Glomerular endothelial cell (primary cell): ENCODE measurements around the gene AJAP1. TPM values are rescaled to one million over a fixed set of nuclear protein-coding genes. Genes with fewer than 3 reads are reported as not detected.

Experiments
- DNase-seq: peaks from one replicate; pipeline ENCODE4 v3.0.0-alpha.2; 2011; ENCODE audit warnings: low read depth, low spot score; ENCODE audit errors: extremely low read depth
- total RNA-seq: library from RNA; depleted of rRNA; stranded (reverse); fragments of >200 nt; gene quantifications from 2 replicates; pipeline ENCODE4 v1.2.3, GENCODE V29; 2015

Gene AJAP1
- total RNA-seq, 1 donor from 2014 or later: 0.06 TPM

- no peak for DNase-seq
Measured at GRCh38 chr1:4729090-4729471, 74.7 kb downstream of the AJAP1 start.

- no peak for DNase-seq
Measured at GRCh38 chr1:4730078-4730477, 75.7 kb downstream of the AJAP1 start.

DNA sequence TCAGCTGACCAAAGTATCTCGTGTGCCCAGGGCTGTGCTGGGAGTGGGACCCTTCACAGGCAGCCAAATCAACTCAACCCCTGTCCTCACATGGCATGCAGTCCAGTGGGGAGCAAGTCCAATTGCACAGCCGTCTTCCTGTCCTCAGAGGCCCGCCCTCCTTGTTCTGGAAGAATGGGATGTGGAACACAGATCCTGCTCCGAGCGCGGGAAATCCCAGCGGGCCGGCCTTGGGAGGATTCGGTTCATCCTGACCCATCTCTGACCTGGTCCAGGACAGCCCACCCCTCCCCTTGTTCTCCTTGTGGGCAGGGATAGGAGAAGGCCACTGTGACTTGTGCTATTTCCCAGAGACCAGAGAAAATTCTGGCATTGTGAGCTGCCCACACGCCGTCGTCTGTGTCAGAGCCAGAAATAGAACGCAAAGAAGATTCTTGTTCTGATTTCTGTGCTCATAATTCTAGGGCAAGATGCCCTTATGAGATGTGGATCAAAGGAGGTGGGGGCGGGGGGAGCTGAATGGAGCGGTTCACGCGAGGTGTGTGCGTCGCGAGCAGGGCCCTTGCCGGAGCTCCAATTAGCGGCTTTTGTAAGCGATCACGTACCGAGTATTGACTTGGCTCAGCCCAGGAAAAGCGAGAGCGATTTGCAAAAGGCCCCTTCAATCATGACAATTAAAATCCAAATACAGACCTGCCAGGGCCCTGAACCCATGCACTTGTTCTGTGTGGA lies 79.2 kb downstream of the AJAP1 start:
- no peak for DNase-seq

- no peak for DNase-seq
Measured at GRCh38 chr1:4734219-4734618, 79.8 kb downstream of the AJAP1 start.

GRCh38 chr1:4734791-4735190 lies 80.4 kb downstream of the AJAP1 start:
- no peak for DNase-seq

- no peak for DNase-seq
Measured at GRCh38 chr1:4736254-4736653, 81.8 kb downstream of the AJAP1 start.

- no peak for DNase-seq
Measured at GRCh38 chr1:4741876-4742423, 87.5 kb downstream of the AJAP1 start.

DNA sequence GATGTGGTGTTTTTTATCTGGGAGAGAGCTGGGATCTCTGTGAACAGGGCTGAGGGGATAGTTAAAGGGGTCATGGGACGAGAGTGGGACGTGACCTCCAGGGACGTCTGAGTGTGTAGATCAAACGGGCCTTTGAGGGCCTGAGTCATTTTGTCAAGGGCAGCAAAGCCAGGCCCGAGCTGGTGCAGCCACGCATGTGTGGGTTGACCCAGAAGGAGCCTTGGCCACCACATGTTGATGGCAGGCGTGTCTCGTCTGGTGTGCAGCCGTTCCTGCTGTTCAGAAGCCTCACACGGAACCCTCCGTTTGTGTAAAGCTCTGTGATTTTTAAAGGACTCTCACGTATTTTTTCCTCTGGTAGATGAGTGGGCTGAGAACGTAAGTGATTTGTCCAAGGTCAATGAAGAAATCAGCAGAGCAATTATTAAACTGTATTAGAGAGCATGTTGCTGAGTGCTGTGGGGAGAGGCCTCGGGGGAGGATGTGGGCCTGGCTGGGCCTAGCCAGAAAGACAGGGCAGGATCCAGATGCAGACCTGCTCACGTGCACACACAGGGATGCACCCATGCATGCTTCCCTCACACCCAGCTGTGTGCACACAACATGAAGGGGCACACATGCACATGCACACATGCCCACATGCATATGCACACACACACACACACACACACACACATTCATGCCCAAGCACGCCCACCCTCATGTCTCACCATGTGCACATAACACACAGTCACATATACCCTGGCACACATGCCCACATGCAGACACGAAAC lies 89.8 kb downstream of the AJAP1 start:
- no peak for DNase-seq

DNA sequence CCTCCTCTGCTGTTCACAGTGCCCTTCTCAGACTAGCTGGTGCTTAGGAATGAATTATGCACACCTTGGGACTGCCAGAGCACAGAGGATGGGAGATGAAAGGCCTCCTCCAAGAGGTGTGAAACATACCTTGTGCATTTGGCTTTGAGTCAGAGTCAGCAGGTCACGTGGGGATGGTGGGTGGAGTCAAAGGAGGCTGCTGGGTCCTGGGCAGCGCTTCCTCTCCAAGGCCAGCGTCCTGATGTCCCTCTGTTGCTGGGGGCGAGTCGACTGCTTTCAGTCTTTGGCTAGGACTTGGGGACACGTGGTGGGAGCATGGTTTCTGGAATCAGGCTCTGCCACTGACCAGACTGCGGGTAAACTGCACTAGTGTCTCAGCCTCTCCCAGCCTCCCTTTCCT lies 91.2 kb downstream of the AJAP1 start:
- DNase-seq: no peak

GRCh38 chr1:4749406-4749805 lies 95.0 kb downstream of the AJAP1 start:
- no peak for DNase-seq

DNA sequence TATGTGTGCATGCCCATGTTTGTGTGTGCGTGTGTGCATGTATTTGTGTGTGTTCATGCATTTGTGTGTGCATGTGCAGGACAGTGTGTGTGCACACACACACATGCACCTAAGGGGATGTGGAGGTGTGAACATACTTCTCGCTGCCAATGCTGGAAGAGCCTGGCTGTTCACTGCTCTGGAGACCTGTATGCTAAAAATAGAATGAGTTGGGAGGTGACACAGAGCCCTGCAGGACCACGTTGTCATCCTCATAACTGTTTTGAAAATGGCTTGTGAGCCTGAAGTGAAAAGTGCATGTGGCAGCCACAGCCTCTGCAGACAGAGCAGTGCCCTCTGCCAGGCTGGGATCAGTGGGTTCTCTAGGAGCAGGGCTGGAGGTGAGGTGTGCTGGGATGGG lies 95.8 kb downstream of the AJAP1 start:
- DNase-seq: no peak

DNA sequence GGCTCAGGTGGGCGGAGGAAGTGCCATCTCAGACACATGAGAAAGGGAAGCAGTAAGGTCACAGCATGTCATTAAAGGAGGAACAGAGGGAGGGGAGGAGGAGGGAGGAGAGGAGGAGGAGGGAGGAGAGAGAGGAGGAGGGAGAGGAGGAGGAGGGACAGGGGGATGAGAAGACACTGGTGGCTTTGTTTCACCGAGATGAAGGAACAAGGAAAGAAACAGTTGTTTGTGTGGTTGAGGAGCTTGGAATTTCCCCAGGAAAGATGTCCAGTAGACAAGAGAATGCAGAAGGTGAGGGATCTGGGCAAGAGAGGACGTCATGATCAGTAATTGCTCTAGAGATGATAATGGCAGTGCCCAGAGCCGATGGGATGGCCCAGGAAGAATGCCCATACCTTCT lies 97.7 kb downstream of the AJAP1 start:
- DNase-seq: no peak

- no peak for DNase-seq
Measured at GRCh38 chr1:4754816-4755215, 100.4 kb downstream of the AJAP1 start.

GRCh38 chr1:4755301-4755845 lies 101.0 kb downstream of the AJAP1 start:
- no peak for DNase-seq

DNA sequence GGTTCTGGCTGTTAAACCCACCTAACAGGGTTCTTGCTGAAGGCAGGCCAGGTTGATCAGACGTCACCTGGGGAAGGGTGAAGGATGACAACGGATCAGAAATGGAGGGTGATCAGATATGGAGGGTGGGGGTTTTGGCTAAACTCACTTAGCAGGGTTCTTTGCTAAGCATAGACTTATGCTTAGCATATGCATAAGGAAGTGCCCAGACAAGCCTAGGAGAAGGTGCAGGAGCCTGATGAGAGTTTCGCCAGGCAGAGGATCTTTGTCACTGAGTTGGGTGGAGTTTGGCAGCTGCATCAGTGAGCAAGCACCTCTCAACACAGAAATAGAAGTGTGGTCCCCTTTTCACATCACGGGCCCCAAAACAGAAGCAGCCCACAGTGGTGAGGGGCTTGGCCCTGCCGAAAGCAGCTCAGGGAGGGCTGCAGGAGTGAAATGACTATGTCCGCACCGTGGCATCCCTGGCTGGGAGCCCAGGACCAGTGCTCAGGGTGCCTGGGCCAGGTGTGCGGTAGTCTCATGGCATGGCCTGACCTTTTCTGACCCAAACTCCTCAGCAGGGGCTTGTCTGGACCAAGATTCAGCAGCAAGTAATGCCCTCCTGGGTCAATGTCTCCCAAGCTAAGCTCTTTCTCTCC lies 101.6 kb downstream of the AJAP1 start:
- DNase-seq: no peak

GRCh38 chr1:4756851-4757580 lies 102.6 kb downstream of the AJAP1 start:
- no peak for DNase-seq

GRCh38 chr1:4759671-4760070 lies 105.3 kb downstream of the AJAP1 start:
- no peak for DNase-seq

DNA sequence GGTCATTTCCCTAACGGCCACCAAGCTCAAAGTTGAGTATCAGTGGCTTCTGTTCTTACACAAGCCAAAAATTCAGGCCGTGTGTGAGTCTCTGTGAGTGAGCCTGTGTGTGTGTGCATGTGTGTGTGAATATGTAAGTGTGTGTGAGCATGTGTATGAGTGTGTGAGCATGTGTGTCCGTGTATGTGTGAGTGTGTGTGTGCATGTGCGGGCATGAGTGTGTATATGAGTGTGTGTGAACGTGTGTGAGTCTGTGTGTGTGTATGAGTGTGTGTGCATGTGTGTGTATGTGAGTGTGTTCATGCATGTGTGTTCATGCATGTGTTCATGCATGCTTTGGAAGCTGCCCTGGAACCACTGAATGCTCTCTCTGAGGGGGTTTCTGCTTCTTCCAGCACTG lies 105.7 kb downstream of the AJAP1 start:
- no peak for DNase-seq

DNA sequence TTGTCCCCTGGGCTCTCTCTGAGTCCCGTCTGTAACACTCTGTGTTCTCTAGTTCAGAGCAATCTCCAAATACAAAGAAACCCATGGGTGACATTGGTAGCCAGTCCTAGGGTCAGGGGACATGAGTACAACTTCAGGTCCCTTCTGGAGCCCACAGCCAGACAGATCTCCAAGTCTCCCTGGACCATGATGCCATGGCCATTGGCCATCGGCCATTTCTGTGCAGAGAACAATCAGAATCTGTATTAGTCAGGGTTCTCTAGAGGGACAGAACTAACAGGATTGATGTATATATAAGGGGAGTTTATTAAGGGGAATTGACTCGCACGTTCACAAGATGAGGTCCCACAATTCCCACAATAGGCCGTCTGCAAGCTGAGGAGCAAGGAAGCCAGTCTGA lies 106.9 kb downstream of the AJAP1 start:
- DNase-seq: no peak

GRCh38 chr1:4762146-4762545 lies 107.7 kb downstream of the AJAP1 start:
- DNase-seq: no peak

DNA sequence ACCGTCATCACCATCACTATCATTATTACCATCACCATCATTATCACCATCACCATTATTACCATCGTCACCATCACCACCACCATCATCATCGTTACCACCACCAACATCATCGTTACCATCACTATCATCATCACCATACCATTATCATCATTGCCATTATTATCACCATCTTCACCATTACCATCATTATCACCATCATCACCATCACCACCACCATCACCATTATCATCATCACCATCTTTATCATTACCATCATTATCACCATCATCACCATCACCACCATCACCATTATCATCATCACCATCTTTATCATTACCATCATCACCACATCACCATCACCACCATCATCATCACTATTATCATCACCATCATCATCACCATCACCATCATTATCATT lies 112.9 kb downstream of the AJAP1 start:
- no peak for DNase-seq
